HEK293 (cell line): ENCODE measurements around the gene BMP2.

Experiments used
- CTCF ChIA-PET: fragments of 350-600 bp; formaldehyde crosslinking; extraction: SDS; loops from one replicate; lab custom pipeline; 2021; ENCODE audit warnings: antibody characterized with exemption; lab: Yijun Ruan, JAX
- POLR2A ChIA-PET: fragments of 300-600 bp; formaldehyde crosslinking; extraction: SDS; loops from one replicate; lab custom pipeline; 2020; ENCODE audit warnings: antibody characterized with exemption, inconsistent platforms; lab: Yijun Ruan, JAX
- H3K27ac ChIP-seq: fragments of 200-500 bp; sonication (Bioruptor generic); 2 replicates; pipeline ENCODE4 v1.5.1; 2014; ENCODE audit warnings: low read depth, low read length, control low read depth, inconsistent platforms; ENCODE audit errors: extremely low read depth
- H3K36me3 ChIP-seq, 2 experiments: fragments of 200-500 bp in 1 of 2; sonication (Bioruptor generic) in 1 of 2; 1 replicate in 1 of 2; 2 replicates in 1 of 2; pipeline ENCODE4 v1.5.1; 2014 to 2017; ENCODE audit warnings: inconsistent platforms in 2 of 2, low read length in 2 of 2; ENCODE audit not compliant: control insufficient read depth in 2 of 2, insufficient read depth in 1 of 2
- H3K4me1 ChIP-seq: fragments of 200-500 bp; sonication (Bioruptor generic); 2 replicates; pipeline ENCODE4 v1.5.1; 2014; ENCODE audit warnings: mild to moderate bottlenecking, low read length, inconsistent platforms; ENCODE audit not compliant: control insufficient read depth, insufficient read depth
- H3K4me3 ChIP-seq: 2 replicates; pipeline ENCODE4 v1.5.1; 2011; ENCODE audit warnings: low read depth, mild to moderate bottlenecking, control low read depth, low read length, moderate library complexity
- H3K9me3 ChIP-seq: fragments of 200-500 bp; sonication (Bioruptor generic); 2 replicates; pipeline ENCODE4 v1.5.1; 2014; ENCODE audit warnings: low read depth, low read length, inconsistent platforms; ENCODE audit not compliant: control insufficient read depth, insufficient read depth
- BCL6B ChIP-seq: fragments of 450-650 bp; formaldehyde crosslinking; IDR thresholded peaks from 2 replicates; pipeline ENCODE4 v1.5.1; 2017; ENCODE audit warnings: missing biosample characterization, missing genetic modification characterization
- GLIS2 ChIP-seq: fragments of 450-650 bp; formaldehyde crosslinking; IDR thresholded peaks from 2 replicates; pipeline ENCODE4 v1.5.1; 2016; ENCODE audit warnings: missing biosample characterization, missing genetic modification characterization
- KLF1 ChIP-seq: fragments of 450-650 bp; formaldehyde crosslinking; IDR thresholded peaks from 2 replicates; pipeline ENCODE4 v1.5.1; 2016; ENCODE audit warnings: missing biosample characterization, missing genetic modification characterization
- KLF10 ChIP-seq: fragments of 450-650 bp; IDR thresholded peaks from 2 replicates; pipeline ENCODE4 v1.5.1; 2018; ENCODE audit warnings: missing biosample characterization, mild to moderate bottlenecking, missing genetic modification characterization
- KLF8 ChIP-seq: fragments of 450-650 bp; formaldehyde crosslinking; IDR thresholded peaks from 2 replicates; pipeline ENCODE4 v1.5.1; 2016; ENCODE audit warnings: missing biosample characterization, missing genetic modification characterization
- SALL2 ChIP-seq: fragments of 450-650 bp; formaldehyde crosslinking; IDR thresholded peaks from 2 replicates; pipeline ENCODE4 v1.5.0; 2017; ENCODE audit warnings: missing biosample characterization, mild to moderate bottlenecking, missing genetic modification characterization, borderline replicate concordance
- TCF7L2 ChIP-seq: IDR thresholded peaks from 2 replicates; pipeline ENCODE4 v1.6.1; 2011; ENCODE audit warnings: low read depth, mild to moderate bottlenecking, inconsistent platforms, low read length, moderate library complexity, borderline replicate concordance
- ZBTB48 ChIP-seq: fragments of 450-650 bp; formaldehyde crosslinking; IDR thresholded peaks from 2 replicates; pipeline ENCODE4 v1.5.1; 2016; ENCODE audit warnings: missing biosample characterization, missing genetic modification characterization
- ZNF112 ChIP-seq: fragments of 450-650 bp; formaldehyde crosslinking; IDR thresholded peaks from 2 replicates; pipeline ENCODE4 v1.5.0; 2017; ENCODE audit warnings: missing biosample characterization, missing genetic modification characterization
- ZNF133 ChIP-seq: fragments of 450-650 bp; formaldehyde crosslinking; IDR thresholded peaks from 2 replicates; pipeline ENCODE4 v1.5.1; 2016; ENCODE audit warnings: missing biosample characterization, missing genetic modification characterization
- ZNF174 ChIP-seq: fragments of 450-650 bp; formaldehyde crosslinking; IDR thresholded peaks from 2 replicates; pipeline ENCODE4 v1.5.0; 2017; ENCODE audit warnings: missing biosample characterization, mild to moderate bottlenecking, missing genetic modification characterization
- ZNF184 ChIP-seq: fragments of 450-650 bp; IDR thresholded peaks from 2 replicates; pipeline ENCODE4 v1.5.1; 2018; ENCODE audit warnings: missing biosample characterization, mild to moderate bottlenecking, missing genetic modification characterization
- ZNF311 ChIP-seq: fragments of 450-650 bp; formaldehyde crosslinking; IDR thresholded peaks from 2 replicates; pipeline ENCODE4 v1.5.1; 2017; ENCODE audit warnings: missing biosample characterization, missing genetic modification characterization, borderline replicate concordance
- ZNF366 ChIP-seq: fragments of 450-650 bp; formaldehyde crosslinking; conservative IDR thresholded peaks from 2 replicates; pipeline ENCODE4 v1.5.1; 2016; ENCODE audit warnings: missing biosample characterization, missing genetic modification characterization
- ZNF473 ChIP-seq: fragments of 450-650 bp; formaldehyde crosslinking; IDR thresholded peaks from 2 replicates; pipeline ENCODE4 v1.5.1; 2017; ENCODE audit warnings: missing biosample characterization, missing genetic modification characterization
- ZNF514 ChIP-seq: fragments of 450-650 bp; formaldehyde crosslinking; IDR thresholded peaks from 2 replicates; pipeline ENCODE4 v1.5.1; 2016; ENCODE audit warnings: missing biosample characterization, missing genetic modification characterization
- ZNF610 ChIP-seq: fragments of 450-650 bp; formaldehyde crosslinking; IDR thresholded peaks from 2 replicates; pipeline ENCODE4 v1.5.1; 2016; ENCODE audit warnings: missing biosample characterization, missing genetic modification characterization, borderline replicate concordance
- ZNF629 ChIP-seq: fragments of 450-650 bp; formaldehyde crosslinking; IDR thresholded peaks from 2 replicates; pipeline ENCODE4 v1.5.1; 2017; ENCODE audit warnings: missing biosample characterization, missing genetic modification characterization
- ZNF654 ChIP-seq: fragments of 450-650 bp; formaldehyde crosslinking; IDR thresholded peaks from 2 replicates; pipeline ENCODE4 v1.5.1; 2016; ENCODE audit warnings: low read depth, missing biosample characterization, missing genetic modification characterization
- ZNF664 ChIP-seq: fragments of 450-650 bp; formaldehyde crosslinking; IDR thresholded peaks from 2 replicates; pipeline ENCODE4 v1.5.1; 2016; ENCODE audit warnings: missing biosample characterization, missing genetic modification characterization
- ZNF776 ChIP-seq: fragments of 450-650 bp; formaldehyde crosslinking; IDR thresholded peaks from 2 replicates; pipeline ENCODE4 v1.5.0; 2017; ENCODE audit warnings: missing biosample characterization, missing genetic modification characterization, borderline replicate concordance
- ZNF785 ChIP-seq: fragments of 450-650 bp; formaldehyde crosslinking; IDR thresholded peaks from 2 replicates; pipeline ENCODE4 v1.5.1; 2016; ENCODE audit warnings: missing biosample characterization, missing genetic modification characterization
- TF ChIP-seq, protein P1 (sequence below): sonication (generic); formaldehyde crosslinking; IDR thresholded peaks from 2 replicates; pipeline ENCODE4 v1.8.1; 2022; ENCODE audit warnings: mild to moderate bottlenecking, moderate library complexity, missing genetic modification reagents
- TF ChIP-seq, protein P2 (sequence below): fragments of 450-650 bp; IDR thresholded peaks from 2 replicates; pipeline ENCODE4 v1.5.1; 2018; ENCODE audit warnings: missing biosample characterization, missing genetic modification characterization
- TF ChIP-seq, protein P3 (sequence below): fragments of 450-650 bp; formaldehyde crosslinking; IDR thresholded peaks from 2 replicates; pipeline ENCODE4 v1.5.1; 2016; ENCODE audit warnings: missing biosample characterization, missing genetic modification characterization, low read depth
- TF ChIP-seq, protein P4 (sequence below): fragments of 450-650 bp; formaldehyde crosslinking; optimal IDR thresholded peaks from 2 replicates; pipeline ENCODE3; 2016; ENCODE audit warnings: missing biosample characterization, mild to moderate bottlenecking, missing genetic modification characterization
- TF ChIP-seq, protein P5 (sequence below): fragments of 450-650 bp; formaldehyde crosslinking; conservative IDR thresholded peaks from 2 replicates; pipeline ENCODE4 v1.5.1; 2016; ENCODE audit warnings: low read depth, missing biosample characterization, missing genetic modification characterization

The BMP2 gene

DNA sequence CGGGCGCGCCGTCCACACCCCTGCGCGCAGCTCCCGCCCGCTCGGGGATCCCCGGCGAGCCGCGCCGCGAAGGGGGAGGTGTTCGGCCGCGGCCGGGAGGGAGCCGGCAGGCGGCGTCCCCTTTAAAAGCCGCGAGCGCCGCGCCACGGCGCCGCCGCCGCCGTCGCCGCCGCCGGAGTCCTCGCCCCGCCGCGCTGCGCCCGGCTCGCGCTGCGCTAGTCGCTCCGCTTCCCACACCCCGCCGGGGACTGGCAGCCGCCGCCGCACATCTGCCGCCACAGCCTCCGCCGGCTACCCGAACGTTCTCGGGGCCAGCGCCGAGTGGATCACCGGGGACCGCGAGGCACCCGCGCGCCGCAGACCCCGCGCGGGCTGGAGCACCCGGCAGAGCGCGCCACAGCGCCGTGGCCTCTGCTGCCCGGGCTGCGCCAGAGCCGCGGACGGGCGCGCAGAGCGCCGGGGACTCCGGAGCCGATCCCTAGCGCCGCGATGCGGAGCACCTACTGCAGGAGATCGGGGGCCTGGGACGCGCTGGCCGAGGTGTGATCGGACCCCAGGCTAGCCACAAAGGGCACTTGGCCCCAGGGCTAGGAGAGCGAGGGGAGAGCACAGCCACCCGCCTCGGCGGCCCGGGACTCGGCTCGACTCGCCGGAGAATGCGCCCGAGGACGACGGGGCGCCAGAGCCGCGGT lies at the start of gene BMP2:
BMP2 (plus strand) TSS at position 151 of the 692 bp plus-strand sequence. CDS start 2,441 bp downstream, outside the sequence.
- Histone ChIP-seq H3K27ac (peak within 1 kb of the TSS; percentile 87; the same call in 1 of the 2 replicates), H3K9me3 (no peaks in the 10 kb centered on the region), H3K4me3 (peak within 1 kb of the TSS; percentile 92), H3K36me3 (peaks cover 0 to 18% of the 10 kb centered on the region in 2 experiments; a peak in 1 of 3 replicates), H3K4me1 (no peaks in the 10 kb centered on the region)
- ChIA-PET POLR2A (interaction anchor here (0.7 to 1.2 kb wide), 6 partner anchors 49 to 131 kb away, joined by 3 to 5 read pairs (median 4); no protein-coding TSS in a partner anchor), CTCF (interaction anchor here (1.2 to 3.0 kb wide), 5 partner anchors 9 to 518 kb away, joined by 3 to 16 read pairs (median 9); no protein-coding TSS in a partner anchor)
- TF ChIP-seq KLF1 (tag by site-specific recombination) = no peak
- TF ChIP-seq ZNF112 (tag by site-specific recombination) = no peak
- peak; percentile 5; the same call in 1 of the 2 replicates for TF ChIP-seq TCF7L2
- TF ChIP-seq, protein P1, sequence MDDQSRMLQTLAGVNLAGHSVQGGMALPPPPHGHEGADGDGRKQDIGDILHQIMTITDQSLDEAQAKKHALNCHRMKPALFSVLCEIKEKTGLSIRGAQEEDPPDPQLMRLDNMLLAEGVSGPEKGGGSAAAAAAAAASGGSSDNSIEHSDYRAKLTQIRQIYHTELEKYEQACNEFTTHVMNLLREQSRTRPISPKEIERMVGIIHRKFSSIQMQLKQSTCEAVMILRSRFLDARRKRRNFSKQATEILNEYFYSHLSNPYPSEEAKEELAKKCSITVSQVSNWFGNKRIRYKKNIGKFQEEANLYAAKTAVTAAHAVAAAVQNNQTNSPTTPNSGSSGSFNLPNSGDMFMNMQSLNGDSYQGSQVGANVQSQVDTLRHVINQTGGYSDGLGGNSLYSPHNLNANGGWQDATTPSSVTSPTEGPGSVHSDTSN (CRISPR knock-in tag) = peak; percentile 42; the same call in 1 of the 2 replicates
- TF ChIP-seq GLIS2 = no peak
- TF ChIP-seq, protein P2, sequence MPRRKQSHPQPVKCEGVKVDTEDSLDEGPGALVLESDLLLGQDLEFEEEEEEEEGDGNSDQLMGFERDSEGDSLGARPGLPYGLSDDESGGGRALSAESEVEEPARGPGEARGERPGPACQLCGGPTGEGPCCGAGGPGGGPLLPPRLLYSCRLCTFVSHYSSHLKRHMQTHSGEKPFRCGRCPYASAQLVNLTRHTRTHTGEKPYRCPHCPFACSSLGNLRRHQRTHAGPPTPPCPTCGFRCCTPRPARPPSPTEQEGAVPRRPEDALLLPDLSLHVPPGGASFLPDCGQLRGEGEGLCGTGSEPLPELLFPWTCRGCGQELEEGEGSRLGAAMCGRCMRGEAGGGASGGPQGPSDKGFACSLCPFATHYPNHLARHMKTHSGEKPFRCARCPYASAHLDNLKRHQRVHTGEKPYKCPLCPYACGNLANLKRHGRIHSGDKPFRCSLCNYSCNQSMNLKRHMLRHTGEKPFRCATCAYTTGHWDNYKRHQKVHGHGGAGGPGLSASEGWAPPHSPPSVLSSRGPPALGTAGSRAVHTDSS = no peak
- no peak for TF ChIP-seq ZNF366 (tag by site-specific recombination)
- no peak for TF ChIP-seq ZNF184 (tag by site-specific recombination)
- no peak for TF ChIP-seq ZNF174 (tag by site-specific recombination)
- no peak for TF ChIP-seq ZNF654 (tag by site-specific recombination)
- TF ChIP-seq ZNF776 (tag by site-specific recombination) = no peak
- no peak for TF ChIP-seq ZNF133 (tag by site-specific recombination)
- TF ChIP-seq, protein P3, sequence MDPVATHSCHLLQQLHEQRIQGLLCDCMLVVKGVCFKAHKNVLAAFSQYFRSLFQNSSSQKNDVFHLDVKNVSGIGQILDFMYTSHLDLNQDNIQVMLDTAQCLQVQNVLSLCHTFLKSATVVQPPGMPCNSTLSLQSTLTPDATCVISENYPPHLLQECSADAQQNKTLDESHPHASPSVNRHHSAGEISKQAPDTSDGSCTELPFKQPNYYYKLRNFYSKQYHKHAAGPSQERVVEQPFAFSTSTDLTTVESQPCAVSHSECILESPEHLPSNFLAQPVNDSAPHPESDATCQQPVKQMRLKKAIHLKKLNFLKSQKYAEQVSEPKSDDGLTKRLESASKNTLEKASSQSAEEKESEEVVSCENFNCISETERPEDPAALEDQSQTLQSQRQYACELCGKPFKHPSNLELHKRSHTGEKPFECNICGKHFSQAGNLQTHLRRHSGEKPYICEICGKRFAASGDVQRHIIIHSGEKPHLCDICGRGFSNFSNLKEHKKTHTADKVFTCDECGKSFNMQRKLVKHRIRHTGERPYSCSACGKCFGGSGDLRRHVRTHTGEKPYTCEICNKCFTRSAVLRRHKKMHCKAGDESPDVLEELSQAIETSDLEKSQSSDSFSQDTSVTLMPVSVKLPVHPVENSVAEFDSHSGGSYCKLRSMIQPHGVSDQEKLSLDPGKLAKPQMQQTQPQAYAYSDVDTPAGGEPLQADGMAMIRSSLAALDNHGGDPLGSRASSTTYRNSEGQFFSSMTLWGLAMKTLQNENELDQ (tag by site-specific recombination) = no peak
- no peak for TF ChIP-seq KLF10
- no peak for TF ChIP-seq ZNF610 (tag by site-specific recombination)
- TF ChIP-seq, protein P4, sequence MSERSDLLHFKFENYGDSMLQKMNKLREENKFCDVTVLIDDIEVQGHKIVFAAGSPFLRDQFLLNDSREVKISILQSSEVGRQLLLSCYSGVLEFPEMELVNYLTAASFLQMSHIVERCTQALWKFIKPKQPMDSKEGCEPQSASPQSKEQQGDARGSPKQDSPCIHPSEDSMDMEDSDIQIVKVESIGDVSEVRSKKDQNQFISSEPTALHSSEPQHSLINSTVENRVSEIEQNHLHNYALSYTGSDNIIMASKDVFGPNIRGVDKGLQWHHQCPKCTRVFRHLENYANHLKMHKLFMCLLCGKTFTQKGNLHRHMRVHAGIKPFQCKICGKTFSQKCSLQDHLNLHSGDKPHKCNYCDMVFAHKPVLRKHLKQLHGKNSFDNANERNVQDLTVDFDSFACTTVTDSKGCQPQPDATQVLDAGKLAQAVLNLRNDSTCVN (tag by site-specific recombination) = peak; percentile 69
- no peak for TF ChIP-seq KLF8 (tag by site-specific recombination)
- TF ChIP-seq ZNF473 = no peak
- no peak for TF ChIP-seq ZNF311 (tag by site-specific recombination)
- TF ChIP-seq ZNF514 (tag by site-specific recombination) = no peak
- TF ChIP-seq BCL6B (tag by site-specific recombination) = no peak
- no peak for TF ChIP-seq ZNF664
- 0 out of 2 replicates have a peak, but pooled peaks have one; percentile 15 for TF ChIP-seq ZBTB48 (tag by site-specific recombination)
- TF ChIP-seq ZNF785 (tag by site-specific recombination) = no peak
- TF ChIP-seq, protein P5, sequence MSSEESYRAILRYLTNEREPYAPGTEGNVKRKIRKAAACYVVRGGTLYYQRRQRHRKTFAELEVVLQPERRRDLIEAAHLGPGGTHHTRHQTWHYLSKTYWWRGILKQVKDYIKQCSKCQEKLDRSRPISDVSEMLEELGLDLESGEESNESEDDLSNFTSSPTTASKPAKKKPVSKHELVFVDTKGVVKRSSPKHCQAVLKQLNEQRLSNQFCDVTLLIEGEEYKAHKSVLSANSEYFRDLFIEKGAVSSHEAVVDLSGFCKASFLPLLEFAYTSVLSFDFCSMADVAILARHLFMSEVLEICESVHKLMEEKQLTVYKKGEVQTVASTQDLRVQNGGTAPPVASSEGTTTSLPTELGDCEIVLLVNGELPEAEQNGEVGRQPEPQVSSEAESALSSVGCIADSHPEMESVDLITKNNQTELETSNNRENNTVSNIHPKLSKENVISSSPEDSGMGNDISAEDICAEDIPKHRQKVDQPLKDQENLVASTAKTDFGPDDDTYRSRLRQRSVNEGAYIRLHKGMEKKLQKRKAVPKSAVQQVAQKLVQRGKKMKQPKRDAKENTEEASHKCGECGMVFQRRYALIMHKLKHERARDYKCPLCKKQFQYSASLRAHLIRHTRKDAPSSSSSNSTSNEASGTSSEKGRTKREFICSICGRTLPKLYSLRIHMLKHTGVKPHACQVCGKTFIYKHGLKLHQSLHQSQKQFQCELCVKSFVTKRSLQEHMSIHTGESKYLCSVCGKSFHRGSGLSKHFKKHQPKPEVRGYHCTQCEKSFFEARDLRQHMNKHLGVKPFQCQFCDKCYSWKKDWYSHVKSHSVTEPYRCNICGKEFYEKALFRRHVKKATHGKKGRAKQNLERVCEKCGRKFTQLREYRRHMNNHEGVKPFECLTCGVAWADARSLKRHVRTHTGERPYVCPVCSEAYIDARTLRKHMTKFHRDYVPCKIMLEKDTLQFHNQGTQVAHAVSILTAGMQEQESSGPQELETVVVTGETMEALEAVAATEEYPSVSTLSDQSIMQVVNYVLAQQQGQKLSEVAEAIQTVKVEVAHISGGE (tag by site-specific recombination) = no peak
- no peak for TF ChIP-seq ZNF629
- TF ChIP-seq SALL2 (tag by site-specific recombination) = no peak
